H7 (cell line): ENCODE results near the gene TUBG2. TPM values are rescaled to one million over a fixed set of nuclear protein-coding genes. Genes with fewer than 3 reads are reported as not detected.
A peak's percentile ranks its signal among the peaks of the same experiment; 100 is the strongest.
"Not testable (repeated sequence)": the region's sequence is repeated elsewhere in the genome, so short reads cannot be mapped to it uniquely, and the experiment has no call there.

Experiments used
- DNase-seq: peaks from one replicate; pipeline ENCODE4 v3.0.0; 2012
- H3K27me3 ChIP-seq: 2 replicates; pipeline ENCODE4 v1.6.0; 2011; ENCODE audit warnings: mild to moderate bottlenecking, low read length; ENCODE audit not compliant: control insufficient read depth, insufficient read depth
- H3K36me3 ChIP-seq: replicated peaks from 2 replicates; pipeline ENCODE4 v1.5.1; 2011; ENCODE audit warnings: low read length; ENCODE audit not compliant: control insufficient read depth, insufficient read depth
- H3K4me3 ChIP-seq: 2 replicates; pipeline ENCODE4 v1.5.1; 2011; ENCODE audit warnings: low read depth, mild to moderate bottlenecking, control low read depth, low read length, moderate library complexity; ENCODE audit not compliant: insufficient read depth
- total RNA-seq: library from RNA; depleted of rRNA; stranded (reverse); fragments of >200 nt; shearing (Covaris generic); gene quantifications from 2 replicates; pipeline ENCODE4 v1.2.3, GENCODE V29; 2014

TUBG2 gene
- total RNA-seq, 1 experiment from 2014 or later, result 15.0 TPM

DNA sequence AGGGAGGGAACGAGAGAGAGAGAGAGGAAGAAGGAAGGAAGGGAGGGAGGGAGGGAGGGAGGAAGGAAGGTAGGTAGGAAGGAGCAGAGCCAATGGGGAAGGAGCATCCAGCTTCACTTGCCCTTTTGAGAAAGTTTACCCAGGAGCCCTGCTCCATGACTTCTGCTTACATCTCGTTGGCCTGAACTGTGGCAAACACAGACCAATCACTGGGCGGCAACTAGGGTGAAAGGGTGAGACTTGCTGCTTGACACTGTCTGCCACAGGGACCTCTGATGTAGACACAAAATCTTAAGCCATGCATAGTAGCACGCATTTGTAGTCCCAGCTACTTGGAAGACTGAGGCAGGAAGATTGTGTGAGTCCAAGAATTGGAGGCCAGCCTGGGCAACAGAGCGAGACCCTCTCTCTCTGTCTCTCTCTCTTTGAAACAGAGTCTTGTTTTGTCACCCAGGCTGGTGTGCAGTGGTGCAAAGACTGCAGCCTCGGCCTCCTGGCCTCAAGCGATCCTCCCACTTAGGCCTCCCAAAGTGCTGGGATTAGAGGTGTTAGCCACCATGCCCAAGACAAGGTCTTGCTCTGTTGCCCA, 19.5 kb upstream of the TUBG2 start:
- DNase-seq, result no peak

DNA sequence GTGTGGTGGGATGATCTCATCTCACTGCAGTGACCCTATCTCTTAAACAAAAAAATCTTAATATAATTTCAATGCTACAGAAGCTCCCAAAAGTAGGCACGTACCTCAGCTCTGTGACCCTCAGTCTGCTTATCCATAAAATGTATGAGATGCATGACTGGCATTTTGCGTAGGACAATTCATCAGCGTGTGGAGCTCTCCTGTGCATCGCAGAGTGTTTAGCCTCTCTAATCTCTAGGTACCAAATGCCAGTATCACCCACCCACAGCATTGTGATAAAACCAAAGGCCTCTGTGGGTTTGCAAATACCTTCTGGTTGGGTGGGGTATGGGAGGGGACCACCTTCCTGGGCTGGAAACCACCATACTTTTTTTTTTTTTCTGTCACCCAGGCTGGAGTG, 19.0 kb upstream of the TUBG2 start:
- H3K27me3 ChIP-seq, result no peaks in the 10 kb centered on the region
- no peak overlapping the region for H3K4me3 ChIP-seq
- no peak for DNase-seq
- no peaks in the 10 kb centered on the region for H3K36me3 ChIP-seq

More for the DNA sequence above, 19.5 kb upstream of the TUBG2 start:
- no peak overlapping the region for H3K4me3 ChIP-seq
- no peaks in the 10 kb centered on the region for H3K36me3 ChIP-seq
- H3K27me3 ChIP-seq, result no peaks in the 10 kb centered on the region

DNA sequence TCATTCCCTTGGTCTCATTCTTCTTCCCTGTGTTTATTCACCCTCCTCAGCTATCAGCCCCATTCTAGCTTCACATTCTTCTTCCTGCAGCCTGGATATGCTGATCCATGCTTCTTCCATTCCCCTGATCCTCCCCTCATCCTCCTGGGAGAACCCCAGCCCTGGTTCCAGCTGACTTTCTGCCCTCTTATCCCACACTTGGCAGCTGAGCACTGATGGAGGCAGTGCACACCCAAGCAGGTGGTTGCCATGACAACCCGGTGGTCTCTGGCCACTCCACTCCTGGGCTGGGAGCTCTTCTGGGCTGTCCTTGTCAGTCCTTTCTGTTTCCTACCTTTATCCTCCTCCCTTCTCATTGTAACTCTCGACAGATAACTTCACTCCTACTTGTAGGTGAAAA, 16.7 kb upstream of the TUBG2 start:
- Histone ChIP-seq H3K36me3 (no peaks in the 10 kb centered on the region), H3K27me3 (no peaks in the 10 kb centered on the region), H3K4me3 (no peak overlapping the region)
- DNase-seq, result peak; percentile 43

DNA sequence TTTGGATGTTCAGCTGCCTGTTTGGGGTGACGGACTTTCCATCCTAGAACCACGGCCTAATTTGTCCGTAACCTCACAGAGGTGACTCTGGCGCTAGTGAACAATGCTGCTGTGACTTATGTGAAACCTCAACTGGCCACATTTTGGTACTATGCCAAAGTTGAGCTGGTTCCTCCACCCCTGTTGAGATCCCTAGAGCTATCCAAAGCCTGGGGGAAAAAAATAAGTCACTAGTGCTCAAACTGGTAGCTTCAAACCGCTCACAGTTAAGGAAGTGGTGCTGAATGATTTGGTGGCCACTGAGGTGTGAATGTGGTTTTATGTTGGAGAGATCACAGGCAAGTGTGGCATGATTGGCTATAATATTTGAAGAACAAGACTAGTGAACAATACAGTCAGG, 11.3 kb upstream of the TUBG2 start:
- no peak for DNase-seq
- Histone ChIP-seq H3K27me3 (no peaks in the 10 kb centered on the region), H3K4me3 (no peak overlapping the region), H3K36me3 (no peaks in the 10 kb centered on the region)

DNA sequence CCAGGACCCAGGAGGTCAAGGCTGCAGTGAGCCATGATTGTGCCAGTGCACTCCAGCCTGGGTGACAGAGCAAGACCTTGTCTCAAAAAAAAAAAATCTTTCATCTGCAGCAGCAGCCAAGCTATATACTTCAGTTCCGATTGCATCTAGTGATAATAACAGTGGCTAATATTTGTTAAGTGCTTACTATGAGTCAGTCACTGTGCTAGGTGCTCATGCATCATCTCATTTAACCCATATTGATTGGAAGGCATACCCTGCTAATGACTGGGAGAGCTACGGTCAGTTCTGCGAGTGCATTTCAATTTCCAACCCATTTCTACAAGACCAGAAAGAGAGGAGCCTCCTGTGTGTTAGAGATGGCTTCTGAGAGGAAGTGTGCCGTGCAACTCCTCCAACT, 7.7 kb upstream of the TUBG2 start:
- DNase-seq, result no peak
- Histone ChIP-seq H3K36me3 (no peaks in the 10 kb centered on the region), H3K27me3 (no peaks in the 10 kb centered on the region), H3K4me3 (no peak overlapping the region)

DNA sequence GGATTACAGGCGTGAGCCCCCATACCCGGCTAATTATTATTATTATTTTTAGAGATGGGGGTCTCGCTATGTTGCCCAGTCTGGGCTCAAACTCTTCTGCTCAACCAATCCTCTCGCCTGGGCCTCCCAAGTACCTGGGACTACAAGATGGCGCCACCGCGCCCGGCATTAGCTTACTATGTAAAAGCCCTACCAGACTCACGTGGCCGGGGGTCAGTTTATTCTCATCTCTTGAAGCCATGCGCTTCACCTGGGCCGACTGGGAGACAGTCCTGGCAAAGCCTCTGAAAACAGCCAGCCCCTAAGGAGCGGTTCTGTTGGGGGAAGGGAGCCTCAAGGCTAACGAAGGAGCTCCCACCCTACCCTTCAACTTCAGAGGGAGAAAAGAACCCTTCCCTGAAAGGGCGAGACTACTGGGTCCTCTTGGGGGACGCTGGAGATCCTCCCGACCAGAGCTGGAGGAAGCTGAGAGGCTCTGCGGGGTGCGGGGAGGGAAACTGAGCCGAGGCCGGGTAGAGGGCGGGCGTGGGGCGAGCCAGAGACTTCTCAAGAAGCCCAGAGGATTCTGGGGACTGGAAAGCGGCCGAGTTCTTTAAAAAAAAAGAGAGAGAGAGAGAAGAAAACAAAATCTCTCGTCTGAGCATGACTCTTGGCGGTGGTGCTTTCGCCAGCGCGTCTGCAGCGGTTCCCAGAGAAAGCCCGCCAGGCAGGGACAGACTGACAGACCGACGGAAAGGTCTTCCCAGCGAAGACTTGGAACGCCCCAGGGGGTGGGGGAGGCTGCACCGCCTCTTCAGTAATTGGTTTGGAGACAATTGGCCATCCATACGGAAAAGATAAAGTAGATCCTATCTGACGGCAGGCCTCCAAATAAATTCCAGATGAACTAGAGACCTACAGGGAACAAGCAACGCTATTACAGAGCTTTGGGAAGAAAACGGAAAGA, 5.6 kb upstream of the TUBG2 start:
- Histone ChIP-seq H3K36me3 (no peaks in the 10 kb centered on the region), H3K4me3 (peak overlapping the region; percentile 35), H3K27me3 (no peaks in the 10 kb centered on the region)
- peak; percentile 82 for DNase-seq

DNA sequence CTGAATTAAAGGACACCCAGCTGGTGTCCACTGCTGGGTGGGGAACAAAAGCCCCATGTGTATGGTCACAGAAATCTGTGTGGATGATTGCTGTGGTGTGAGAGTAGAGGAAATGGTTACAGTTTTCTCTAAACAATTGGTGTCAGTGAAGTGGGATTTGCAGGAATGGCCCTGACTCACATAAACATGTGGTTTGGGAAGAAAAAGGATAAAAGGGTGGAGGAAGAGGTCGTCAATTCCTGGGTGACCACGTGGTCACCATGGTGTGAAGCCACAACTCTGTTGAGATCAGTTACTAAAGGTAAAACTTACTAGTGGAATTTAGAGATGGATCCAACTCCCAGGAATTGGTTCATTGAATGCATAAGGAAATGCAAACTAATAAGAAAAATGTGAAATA, 3.6 kb upstream of the TUBG2 start:
- DNase-seq, result no peak
- Histone ChIP-seq H3K4me3 (no peak overlapping the region), H3K36me3 (no peaks in the 10 kb centered on the region; the same call in 1 of the 2 replicates), H3K27me3 (no peaks in the 10 kb centered on the region)

DNA sequence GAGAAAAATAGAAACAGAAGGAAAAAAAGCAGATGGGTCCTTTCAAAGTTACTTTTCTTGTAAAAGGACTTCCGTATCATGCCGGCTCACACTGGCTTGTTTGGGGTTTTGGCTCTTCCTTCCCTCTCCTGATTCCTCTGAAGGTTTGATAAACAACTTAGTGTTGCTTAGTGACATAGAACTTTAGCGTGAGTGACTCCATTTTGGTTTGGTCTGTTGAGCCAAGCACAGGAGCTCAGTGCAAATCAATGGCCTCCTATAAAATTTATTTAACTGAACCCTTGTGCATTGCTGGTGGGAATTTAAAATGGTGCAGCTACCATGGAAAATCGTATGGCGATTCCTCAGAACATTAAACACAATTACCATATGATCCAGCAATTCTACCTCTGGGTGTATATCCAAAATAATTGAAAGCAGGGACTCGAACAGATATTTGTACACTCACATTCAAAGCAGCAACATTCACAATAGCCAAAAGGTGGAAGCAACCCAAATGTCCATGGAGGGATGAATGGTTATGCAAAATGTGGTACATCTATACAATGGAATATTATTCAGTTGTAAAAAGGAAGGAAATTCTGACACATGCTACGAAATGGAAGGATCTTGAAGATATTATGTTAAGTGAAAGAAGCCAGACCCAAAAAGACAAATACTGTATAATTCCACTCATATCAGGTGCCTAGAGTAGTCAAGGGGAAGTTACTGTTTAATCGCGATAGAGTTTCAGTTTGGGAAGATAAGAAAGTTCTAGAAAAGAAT, 1.1 kb upstream of the TUBG2 start:
- peaks cover 5% of the 10 kb centered on the region for H3K36me3 ChIP-seq
- no peak overlapping the region for H3K4me3 ChIP-seq
- no peak for DNase-seq
- no peaks in the 10 kb centered on the region for H3K27me3 ChIP-seq

DNA sequence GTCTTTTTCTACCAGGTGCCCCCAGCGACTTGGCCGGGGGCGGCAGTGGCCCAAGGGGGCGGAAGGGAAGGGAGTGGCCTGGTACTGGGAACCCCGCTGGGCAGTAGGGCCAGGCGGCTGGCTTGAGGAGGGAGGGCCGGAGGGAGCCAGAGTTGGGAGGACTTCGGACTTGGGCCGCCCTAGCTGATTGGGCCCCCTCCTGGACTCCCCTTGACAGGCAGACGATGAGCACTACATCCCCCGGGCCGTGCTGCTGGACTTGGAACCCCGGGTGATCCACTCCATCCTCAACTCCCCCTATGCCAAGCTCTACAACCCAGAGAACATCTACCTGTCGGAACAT, 819 bp downstream of the TUBG2 start:
- H3K4me3 ChIP-seq, result peak overlapping the region; percentile 87
- not testable (repeated sequence) for H3K36me3 ChIP-seq, DNase-seq, H3K27me3 ChIP-seq

DNA sequence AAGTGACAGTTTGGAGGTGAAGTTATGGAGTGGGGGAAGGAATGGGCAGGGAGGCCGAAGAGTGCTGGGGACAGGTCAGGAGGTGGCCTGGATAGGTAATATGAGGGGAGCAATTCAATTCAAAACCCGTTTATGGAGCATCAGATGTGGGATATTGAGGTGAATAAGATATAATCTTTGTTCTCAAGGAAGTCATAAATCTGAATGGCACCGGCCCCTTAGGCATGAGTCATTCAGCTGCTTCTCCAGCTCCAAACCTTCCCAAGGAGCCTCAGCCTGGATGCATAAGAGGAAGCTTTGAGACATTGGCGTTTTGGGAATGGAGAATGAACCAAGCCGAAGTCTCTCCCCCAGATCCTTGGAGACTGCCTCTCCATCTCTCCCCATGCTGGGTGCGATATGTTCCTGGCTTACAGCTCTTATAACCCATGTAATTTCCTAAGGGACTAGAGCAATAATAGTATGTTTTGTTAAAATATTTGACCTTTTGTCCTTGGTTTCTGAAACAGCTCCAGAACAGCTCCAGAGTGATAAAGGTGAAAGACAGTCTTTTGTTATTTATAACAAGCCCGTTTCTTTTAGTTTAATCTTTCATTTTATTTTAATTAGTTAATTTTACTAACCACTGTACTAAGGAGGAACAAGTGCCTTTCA, 1.7 kb downstream of the TUBG2 start:
- DNase-seq, result peak; percentile 25
- Histone ChIP-seq H3K27me3 (no peaks in the 10 kb centered on the region), H3K4me3 (no peak overlapping the region)

DNA sequence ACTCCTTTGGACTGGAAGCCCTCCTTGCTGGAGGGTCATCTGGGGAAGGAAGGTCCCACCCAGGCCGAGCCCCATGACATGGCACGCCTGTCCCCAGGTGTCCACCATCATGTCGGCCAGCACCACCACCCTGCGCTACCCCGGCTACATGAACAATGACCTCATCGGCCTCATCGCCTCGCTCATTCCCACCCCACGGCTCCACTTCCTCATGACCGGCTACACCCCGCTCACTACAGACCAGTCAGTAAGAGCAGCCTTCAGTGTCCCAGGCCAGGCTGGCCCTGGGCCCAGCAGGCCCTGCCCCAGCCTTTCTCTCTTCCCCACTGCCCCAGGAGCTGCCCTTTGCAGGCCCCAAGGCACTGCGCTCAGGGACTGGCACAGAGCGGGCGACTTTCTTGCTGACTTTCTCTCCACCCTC, 6.5 kb downstream of the TUBG2 start:
- no peak for DNase-seq
- Histone ChIP-seq H3K4me3 (no peak overlapping the region), H3K36me3 (peaks cover 15% of the 10 kb centered on the region), H3K27me3 (peaks cover 3% of the 10 kb centered on the region; the same call in 1 of the 2 replicates)

More for the DNA sequence above, 1.7 kb downstream of the TUBG2 start:
- peaks cover 5% of the 10 kb centered on the region for H3K36me3 ChIP-seq

DNA sequence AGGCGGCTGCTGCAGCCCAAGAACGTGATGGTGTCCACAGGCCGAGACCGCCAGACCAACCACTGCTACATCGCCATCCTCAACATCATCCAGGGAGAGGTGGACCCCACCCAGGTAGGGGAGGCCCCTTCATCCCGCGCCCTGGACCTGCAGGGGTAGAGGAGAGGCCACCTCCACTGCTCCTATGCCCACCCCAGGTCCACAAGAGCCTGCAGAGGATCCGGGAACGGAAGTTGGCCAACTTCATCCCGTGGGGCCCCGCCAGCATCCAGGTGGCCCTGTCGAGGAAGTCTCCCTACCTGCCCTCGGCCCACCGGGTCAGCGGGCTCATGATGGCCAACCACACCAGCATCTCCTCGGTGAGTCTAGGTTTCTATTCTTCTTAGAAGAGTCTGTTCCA, 7.0 kb downstream of the TUBG2 start:
- peaks cover 15% of the 10 kb centered on the region for H3K36me3 ChIP-seq
- not testable (repeated sequence) for H3K4me3 ChIP-seq, H3K27me3 ChIP-seq, DNase-seq

DNA sequence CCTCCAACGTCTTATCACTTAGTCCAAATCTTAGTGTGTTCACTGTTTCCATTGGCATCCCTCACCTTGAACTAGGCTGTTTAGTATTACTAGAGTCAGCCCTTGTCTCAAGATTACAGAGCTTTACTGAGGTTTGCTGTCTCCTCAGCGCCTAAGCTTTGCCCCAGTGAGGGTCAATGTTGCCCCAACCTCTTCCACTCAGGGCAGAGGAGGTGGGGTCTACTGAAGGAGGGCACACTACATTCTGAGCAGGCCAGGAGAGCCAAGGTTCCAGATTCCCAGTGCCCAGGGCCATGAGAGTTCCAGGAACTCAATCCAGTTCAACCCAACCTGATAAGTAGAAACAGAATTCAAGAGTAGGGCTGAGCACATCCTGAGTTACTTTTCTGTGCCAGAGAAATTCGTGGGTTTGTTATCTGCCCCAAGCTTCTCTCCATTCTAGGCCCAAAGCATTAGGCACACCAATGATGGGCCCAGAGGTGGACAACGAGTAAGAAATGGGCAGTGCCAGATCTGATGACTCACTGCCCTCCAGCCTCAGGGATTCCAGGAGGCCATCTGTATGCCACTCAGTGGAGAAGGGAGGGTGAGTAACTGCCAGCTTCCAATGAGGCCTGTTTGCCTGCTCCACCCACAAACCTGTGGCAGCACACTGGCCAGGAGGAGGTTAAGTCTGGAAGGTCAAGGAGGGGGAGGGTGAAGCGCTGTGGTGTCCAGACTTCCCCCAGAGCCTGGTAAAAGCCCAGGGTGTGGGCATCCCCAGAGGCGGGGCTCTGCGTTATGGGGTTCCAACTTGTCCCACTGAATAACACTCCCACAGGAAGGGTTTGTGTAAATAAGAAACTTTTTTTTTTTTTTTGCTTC, 8.2 kb downstream of the TUBG2 start:
- H3K36me3 ChIP-seq, result peaks cover 12% of the 10 kb centered on the region
- no peak overlapping the region for H3K4me3 ChIP-seq
- H3K27me3 ChIP-seq, result peaks cover 12% of the 10 kb centered on the region; the same call in 1 of the 2 replicates
- peak; percentile 33 for DNase-seq

DNA sequence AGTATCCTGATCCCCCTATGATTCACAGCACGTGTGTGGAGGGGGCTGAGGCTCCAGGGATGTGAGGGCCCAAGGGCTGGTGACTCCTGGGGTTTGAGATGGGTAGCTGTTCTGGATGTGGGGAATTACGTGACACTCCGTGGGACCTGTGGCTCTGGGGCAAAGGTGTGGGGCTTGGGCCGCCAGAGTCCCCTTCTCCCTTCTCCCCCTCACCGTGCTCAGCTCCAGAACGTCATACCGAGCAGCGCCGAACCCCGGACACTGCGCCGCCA, 10.6 kb downstream of the TUBG2 start:
- Histone ChIP-seq H3K27me3 (peaks cover 33% of the 10 kb centered on the region), H3K4me3 (peak overlapping the region; percentile 36), H3K36me3 (peaks cover 9% of the 10 kb centered on the region)
- no peak for DNase-seq
